Measurements from ENCODE around the gene SLC39A1. TPM values are rescaled to one million over a fixed set of nuclear protein-coding genes. Genes with fewer than 3 reads are reported as not detected.

SLC39A1 gene
- total RNA-seq, 2 experiments from 2014 or later: 6.4 to 6.9 TPM

GRCh38 chr1:153976819-153977249 lies 13.5 kb upstream of the SLC39A1 start:
- intact Hi-C loops (cut with DNase I, micrococcal nuclease): loop anchor here (1.0 kb wide), 4 partner anchors 10 to 54 kb away; partner anchors contain the start of genes CRTC2 (in 2 of the 2), CREB3L4 (in 1 of the 2) and RPS27 (in 1 of the 2)
- peak overlapping the region; percentile 98 for H3K4me3 Mint-ChIP-seq
- peaks cover 33% of the 10 kb centered on the region for H3K36me3 ChIP-seq (ENCODE audit: insufficient read depth, low read length)
- POLR2A ChIA-PET: interaction anchor here (0.8 to 5.3 kb wide), 23 partner anchors 9 to 441 kb away, joined by 3 to 149 read pairs (median 4); partner anchors contain the start of genes CHTOP, CREB3L4, CRTC2 and DENND4B
- H3K4me3 ChIP-seq (ENCODE audit: low read length): peak overlapping the region; percentile 82
- ATAC-seq (ENCODE audit: poor library complexity): peak; percentile 4
- TF ChIP-seq CTCF (IDR thresholded peaks at IDR 0.05): no peak
- H3K9me3 ChIP-seq (ENCODE audit: control insufficient read depth in 1 of 2, insufficient read depth in 1 of 2, low read length in 2 of 2): no peaks in the 10 kb centered on the region
- H3K36me3 Mint-ChIP-seq (ENCODE audit: low read depth): peaks cover 47% of the 10 kb centered on the region
- no peaks in the 10 kb centered on the region for H3K9me3 Mint-ChIP-seq
- CTCF ChIA-PET: interaction anchor here (0.6 to 3.7 kb wide), 7 partner anchors 8 to 295 kb away, joined by 3 to 21 read pairs (median 7); partner anchors contain the start of genes CREB3L4, DENND4B, RAB13 and SLC39A1
- DNase-seq: no peak
- peaks cover 49% of the 10 kb centered on the region for H3K4me1 Mint-ChIP-seq (ENCODE audit: low read depth)
- peak overlapping the region; percentile 94 for H3K27ac Mint-ChIP-seq
- peak overlapping the region; percentile 80 to 83 for H3K27ac ChIP-seq (ENCODE audit: low read depth in 1 of 2, low read length in 2 of 2)
- no peaks in the 10 kb centered on the region for H3K27me3 Mint-ChIP-seq
- no peaks in the 10 kb centered on the region for H3K27me3 ChIP-seq (ENCODE audit: control insufficient read depth in 1 of 2, insufficient read depth in 2 of 2, low read length in 2 of 2)
- H3K4me1 ChIP-seq (ENCODE audit: insufficient read depth, low read length): peaks cover 34% of the 10 kb centered on the region

GRCh38 chr1:153973525-153973924 lies 10.2 kb upstream of the SLC39A1 start:
- POLR2A ChIA-PET: interaction anchor here (0.5 to 1.4 kb wide), 3 partner anchors 15 to 17 kb away, joined by 4 read pairs; partner anchors contain the start of genes CRTC2 and RPS27
- Mint-ChIP-seq H3K9me3 (no peaks in the 10 kb centered on the region), H3K27me3 (no peaks in the 10 kb centered on the region), H3K4me3 (peak overlapping the region; percentile 23), H3K4me1 (ENCODE audit: low read depth) (peaks cover 47% of the 10 kb centered on the region), H3K36me3 (ENCODE audit: low read depth) (peaks cover 47% of the 10 kb centered on the region), H3K27ac (peak overlapping the region; percentile 64)
- TF ChIP-seq CTCF (IDR thresholded peaks at IDR 0.05): no peak
- CTCF ChIA-PET: no interaction called here
- Histone ChIP-seq H3K4me1 (ENCODE audit: insufficient read depth, low read length) (peaks cover 36% of the 10 kb centered on the region), H3K27ac (ENCODE audit: low read depth in 1 of 2, low read length in 2 of 2) (no peak overlapping the region), H3K4me3 (ENCODE audit: low read length) (no peak overlapping the region), H3K9me3 (ENCODE audit: control insufficient read depth in 1 of 2, insufficient read depth in 1 of 2, low read length in 2 of 2) (no peaks in the 10 kb centered on the region), H3K27me3 (ENCODE audit: control insufficient read depth in 1 of 2, insufficient read depth in 2 of 2, low read length in 2 of 2) (no peaks in the 10 kb centered on the region), H3K36me3 (ENCODE audit: insufficient read depth, low read length) (peaks cover 33% of the 10 kb centered on the region)
- intact Hi-C loops (cut with DNase I, micrococcal nuclease): no loop called here
- DNase-seq (no peak), ATAC-seq (ENCODE audit: poor library complexity) (no peak)

GRCh38 chr1:153973071-153973470 lies 9.7 kb upstream of the SLC39A1 start:
- Histone ChIP-seq H3K9me3 (ENCODE audit: control insufficient read depth in 1 of 2, insufficient read depth in 1 of 2, low read length in 2 of 2) (no peaks in the 10 kb centered on the region), H3K27me3 (ENCODE audit: control insufficient read depth in 1 of 2, insufficient read depth in 2 of 2, low read length in 2 of 2) (no peaks in the 10 kb centered on the region), H3K27ac (ENCODE audit: low read depth in 1 of 2, low read length in 2 of 2) (no peak overlapping the region), H3K36me3 (ENCODE audit: insufficient read depth, low read length) (peaks cover 33% of the 10 kb centered on the region), H3K4me1 (ENCODE audit: insufficient read depth, low read length) (peaks cover 36% of the 10 kb centered on the region), H3K4me3 (ENCODE audit: low read length) (no peak overlapping the region)
- H3K36me3 Mint-ChIP-seq (ENCODE audit: low read depth): peaks cover 46% of the 10 kb centered on the region
- peaks cover 43% of the 10 kb centered on the region for H3K4me1 Mint-ChIP-seq (ENCODE audit: low read depth)
- no peaks in the 10 kb centered on the region for H3K9me3 Mint-ChIP-seq
- POLR2A ChIA-PET: interaction anchor here (1.2 to 1.4 kb wide), 2 partner anchors 14 to 18 kb away, joined by 4 read pairs; partner anchors contain the start of genes CRTC2 and RPS27
- no peaks in the 10 kb centered on the region for H3K27me3 Mint-ChIP-seq
- TF ChIP-seq CTCF (IDR thresholded peaks at IDR 0.05): no peak
- H3K27ac Mint-ChIP-seq: peak overlapping the region; percentile 64
- intact Hi-C loops (cut with DNase I, micrococcal nuclease): no loop called here
- CTCF ChIA-PET: no interaction called here
- DNase-seq (no peak), ATAC-seq (ENCODE audit: poor library complexity) (no peak)
- peak overlapping the region; percentile 23 for H3K4me3 Mint-ChIP-seq
